ENCODE results near the gene RGMA.

The RGMA gene

DNA sequence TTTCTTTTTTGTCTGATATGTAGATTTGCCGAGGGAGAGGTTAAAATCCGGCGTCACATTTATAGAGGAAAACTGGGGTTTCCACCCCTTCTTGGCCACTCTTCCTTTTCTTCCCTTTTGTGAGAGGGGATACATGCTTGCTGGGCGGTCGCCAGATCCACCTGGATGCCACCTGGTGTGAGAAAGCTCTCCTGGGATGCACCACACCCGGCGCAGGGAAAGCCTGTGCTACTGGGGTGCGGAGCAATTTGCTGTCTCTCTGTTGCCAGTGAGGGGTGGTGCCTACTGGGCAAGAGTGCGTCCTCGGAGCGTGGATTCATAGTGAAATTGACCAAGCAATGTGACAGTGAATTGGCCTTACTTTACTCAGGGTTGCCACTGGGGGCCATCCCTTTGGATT is 2.5 kb upstream of the RGMA start:
- DNase-seq, result no peak

DNA sequence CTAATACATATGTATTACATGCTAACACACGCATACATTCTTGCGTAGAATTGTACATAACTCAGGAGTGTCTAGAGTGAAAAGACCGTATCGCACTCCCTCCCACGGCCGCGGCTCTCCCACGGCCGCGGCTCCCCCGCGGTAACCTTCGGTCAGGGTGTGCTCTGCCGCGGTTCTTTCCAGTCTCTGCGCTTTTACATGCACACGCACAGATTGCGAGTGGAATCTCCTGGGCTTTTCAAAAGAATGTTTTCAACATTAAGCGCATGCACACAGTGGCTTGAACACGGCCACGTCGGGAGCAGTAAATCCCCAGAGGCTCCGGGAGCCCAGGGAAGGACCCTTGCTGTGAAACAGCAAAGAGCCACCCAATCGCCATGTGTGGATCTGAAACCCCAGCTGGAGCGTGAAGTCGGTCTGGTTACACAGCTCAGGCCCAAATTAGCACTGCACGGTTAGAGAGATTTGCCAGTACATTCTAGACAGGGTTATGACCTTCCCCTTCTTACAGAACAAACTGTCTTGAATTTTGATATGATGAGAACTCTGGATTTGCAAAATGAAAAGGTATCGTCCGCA is 805 bp upstream of the RGMA start:
- no peak for DNase-seq

DNA sequence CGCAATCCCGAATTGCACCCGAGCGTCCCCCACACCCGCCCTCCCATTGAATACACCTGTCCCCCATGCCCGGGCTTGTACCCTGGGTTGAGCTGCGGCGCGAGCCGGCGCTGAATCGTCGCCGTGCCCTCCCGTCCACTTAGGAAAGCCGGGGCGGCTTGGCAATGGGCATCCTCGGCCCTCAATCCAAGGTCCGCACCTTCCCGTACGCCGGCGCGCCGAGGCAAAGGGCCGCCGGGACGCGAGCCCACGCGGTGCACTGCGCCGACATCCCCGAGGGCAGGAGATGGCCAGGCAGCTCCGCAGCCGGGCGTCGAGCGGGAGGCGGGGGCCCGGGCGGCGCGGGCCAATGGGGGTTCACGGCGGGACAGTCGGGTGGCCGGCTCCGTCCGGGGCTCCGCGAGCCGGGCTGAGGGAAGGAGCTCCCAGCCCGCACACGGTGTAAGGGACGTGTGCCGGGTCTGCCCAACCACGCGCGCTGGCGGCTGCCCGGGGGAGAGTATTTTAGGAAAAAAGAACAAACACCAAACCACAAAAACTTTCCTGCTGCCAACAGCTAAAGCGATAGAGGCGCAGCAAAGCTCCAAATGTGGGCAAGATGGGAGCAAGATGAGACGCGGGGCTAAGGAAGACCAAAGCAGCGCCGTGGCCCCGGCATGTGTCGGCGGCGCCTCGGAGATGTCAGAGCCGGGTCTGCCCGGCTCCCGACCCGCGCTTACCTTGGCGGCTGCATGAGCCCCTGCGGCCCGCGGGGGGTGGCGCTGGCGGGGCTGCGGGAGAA is 621 bp downstream of the RGMA start:
- no peak for DNase-seq

DNA sequence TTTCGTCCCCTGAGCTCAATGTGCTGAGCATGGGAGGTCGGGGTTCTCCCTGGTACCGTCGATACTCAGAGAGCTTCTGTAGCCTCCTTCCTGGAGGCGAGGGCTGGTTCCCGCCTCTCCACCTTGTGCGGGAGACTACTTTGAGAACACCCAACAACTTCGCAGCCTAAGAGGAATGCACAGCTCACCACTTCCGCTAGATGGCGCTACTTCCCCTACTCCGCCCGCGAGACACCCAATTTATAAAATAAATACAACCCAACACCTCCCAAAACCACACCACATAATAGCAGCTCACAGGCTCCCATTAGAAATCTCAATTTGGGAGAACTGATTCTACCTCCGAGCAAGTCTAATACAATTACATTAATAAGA is 1.2 kb downstream of the RGMA start:
- DNase-seq, result peak; percentile 11

DNA sequence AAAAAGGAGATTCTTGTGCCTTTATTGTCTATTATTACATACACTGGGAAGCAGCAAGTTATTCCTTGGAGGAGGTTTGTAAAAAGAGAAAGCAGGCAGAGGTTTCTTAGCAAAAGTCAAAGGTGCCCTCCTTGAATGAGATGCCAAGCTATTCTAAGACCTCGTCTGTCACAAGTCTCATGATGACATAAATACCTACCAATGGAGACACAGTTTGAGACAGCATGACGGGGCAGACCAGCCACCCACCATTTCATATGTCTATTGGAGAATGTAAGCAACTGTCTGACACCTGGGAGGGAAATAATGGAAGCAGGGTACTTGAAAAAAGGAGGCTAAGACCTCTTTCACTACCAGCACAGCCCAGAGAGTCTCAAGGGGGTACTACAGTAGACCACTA is 2.2 kb downstream of the RGMA start:
- DNase-seq, result no peak

DNA sequence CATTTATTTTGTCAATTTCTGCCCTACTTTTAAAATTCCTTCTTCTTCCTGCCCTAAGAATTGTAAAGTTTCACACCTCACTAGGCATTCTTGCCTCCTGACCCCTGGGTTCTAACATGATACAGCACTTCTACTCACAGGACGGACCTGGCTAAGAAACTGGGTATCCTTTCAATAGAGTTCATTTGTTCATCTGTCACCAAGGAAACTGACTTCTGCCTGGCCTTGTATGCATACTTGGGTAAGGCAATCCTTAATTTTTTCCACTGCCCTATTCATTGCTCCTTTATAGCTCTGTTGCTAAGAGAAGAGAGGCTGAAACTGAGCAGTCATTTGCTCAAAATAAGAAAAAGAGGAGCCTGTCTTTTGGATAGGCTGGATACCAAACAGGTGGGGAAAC is 3.3 kb downstream of the RGMA start:
- DNase-seq, result no peak

DNA sequence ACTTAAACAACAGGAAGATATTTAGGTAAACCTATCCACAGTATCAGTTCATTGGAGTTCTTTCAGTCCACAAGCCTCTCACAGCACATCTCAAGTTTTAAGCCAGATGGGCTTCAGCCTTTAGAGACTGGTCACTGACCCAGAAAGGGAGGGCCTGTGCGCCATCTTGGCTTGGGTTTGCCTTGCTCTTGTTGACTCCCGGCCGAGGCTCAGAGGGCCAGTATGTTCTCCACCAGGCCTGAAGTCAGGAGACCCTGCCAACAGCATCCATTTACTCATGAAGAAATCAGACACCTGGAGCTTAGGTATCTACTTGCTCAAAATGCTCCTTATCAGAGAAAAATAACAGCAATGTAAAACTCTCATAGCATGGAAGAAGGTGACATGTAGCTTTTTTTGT is 6.2 kb downstream of the RGMA start:
- no peak for DNase-seq

DNA sequence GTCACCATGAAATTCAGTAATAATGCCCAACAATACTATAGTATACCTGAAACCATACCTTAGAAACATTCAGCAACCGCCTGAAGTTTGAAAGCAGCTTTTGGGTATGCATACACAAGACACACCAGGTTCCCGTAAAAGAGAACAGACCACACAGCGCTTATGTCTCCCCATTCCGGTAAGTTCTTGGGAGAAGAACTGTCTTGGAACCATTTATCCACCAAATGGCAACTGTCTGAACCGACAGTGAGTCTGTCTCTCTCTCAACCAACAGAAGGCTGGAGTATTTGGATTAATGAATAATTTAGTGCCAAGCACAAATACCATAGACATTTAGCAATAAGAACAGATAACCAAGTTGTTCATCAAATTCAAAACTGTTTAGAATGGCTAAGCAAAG is 7.6 kb downstream of the RGMA start:
- DNase-seq, result no peak

DNA sequence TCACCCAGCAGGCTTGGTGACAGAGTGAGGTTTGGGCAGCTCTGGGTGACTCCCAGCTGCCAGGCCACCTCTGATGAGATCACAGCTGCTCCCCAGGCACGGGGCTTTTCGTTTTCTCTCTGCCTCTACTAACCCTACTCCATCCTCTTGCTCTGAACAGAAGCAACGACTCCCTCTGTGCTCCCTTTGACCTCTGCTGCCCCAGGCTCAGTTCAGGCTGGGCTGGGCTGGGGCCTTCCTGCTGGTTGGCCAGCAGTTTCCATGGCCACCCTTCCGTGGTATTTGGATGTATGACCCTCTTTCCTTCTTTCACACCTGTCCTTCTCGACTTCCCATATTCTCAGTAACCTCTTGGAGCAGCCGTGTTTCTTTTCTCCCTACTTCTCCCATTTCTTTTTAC is 8.6 kb downstream of the RGMA start:
- no peak for DNase-seq

DNA sequence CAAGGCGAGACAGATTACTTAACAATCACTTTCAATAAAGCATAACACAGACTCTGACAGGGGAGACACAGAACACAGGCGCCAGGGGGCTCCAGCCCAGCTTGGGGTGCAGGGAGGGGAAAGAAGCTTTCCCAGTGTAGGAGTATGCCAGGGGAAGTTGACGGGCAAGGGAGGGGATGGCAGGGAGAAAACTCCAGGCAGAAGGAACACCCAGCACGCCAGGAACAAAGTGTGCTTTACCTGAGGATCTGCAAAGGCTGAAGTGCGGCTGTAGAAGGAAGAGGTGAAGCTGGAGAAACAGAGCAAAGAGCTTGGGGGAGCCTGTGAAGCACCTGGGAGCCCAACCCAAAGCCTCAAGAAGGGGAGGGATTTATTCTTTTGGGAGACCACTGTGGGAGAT is 12.1 kb downstream of the RGMA start:
- DNase-seq, result no peak

DNA sequence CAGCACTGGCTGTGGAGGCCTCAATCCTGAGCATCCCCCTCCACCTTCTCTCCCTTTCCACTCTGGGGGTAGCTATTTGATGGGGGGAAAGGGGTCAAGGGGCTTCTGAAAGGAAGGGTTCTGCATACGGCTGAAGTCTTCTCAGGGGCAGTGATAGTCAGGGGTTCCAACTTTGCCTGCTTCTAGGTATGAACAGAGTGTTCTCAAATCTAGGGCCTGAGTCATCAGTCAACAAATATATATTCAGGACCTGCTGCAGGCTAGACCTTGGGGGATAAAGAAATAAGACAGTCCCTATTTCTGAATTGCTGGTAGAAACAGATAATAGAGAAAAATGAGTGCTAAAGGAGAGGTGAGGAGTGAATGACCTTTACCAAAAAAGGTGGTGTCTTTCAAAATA is 12.8 kb downstream of the RGMA start:
- DNase-seq, result no peak

DNA sequence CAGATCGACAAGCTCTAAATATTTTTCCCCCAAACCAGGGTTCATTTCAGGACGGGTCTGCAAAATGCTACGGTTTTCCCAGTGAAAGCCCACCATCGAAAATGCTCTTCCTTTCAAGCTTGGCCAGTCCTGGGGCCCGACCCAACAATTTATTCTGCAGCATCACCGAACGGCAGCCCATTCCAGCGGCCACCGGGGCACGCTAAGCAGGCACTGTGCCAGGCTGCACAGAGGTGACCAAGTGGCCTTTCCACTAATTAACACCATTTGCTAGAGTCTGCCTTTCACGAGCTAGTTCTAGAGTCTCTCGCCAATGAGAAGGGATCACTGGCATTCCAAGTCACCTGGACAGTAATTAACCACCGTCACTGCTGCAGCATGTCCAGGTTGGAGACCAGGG is 14.4 kb downstream of the RGMA start:
- DNase-seq, result no peak

DNA sequence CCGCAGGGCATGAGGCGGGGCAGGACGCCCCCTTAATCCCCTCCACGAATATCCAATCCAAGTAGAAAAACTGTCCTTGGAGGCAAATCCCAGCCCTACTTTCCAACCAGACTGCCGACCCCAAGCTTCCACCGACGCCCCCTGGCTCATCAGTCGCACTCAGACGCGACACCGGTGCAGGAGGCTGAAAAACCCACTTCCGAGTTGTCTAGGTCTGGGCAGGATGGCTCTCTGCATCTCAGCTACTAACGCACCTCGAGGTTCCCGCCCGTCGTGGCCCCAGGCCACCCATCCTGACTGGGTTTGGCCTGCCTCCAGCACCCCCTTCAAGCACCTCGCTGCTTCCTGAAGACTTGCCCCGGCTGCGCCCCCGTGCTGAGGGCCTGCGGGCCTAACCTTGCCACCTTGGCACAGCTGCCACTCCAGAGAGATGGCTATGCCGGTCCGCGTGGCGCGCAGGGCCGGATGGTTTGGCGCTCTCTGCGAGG is 15.5 kb downstream of the RGMA start:
- DNase-seq, result no peak

DNA sequence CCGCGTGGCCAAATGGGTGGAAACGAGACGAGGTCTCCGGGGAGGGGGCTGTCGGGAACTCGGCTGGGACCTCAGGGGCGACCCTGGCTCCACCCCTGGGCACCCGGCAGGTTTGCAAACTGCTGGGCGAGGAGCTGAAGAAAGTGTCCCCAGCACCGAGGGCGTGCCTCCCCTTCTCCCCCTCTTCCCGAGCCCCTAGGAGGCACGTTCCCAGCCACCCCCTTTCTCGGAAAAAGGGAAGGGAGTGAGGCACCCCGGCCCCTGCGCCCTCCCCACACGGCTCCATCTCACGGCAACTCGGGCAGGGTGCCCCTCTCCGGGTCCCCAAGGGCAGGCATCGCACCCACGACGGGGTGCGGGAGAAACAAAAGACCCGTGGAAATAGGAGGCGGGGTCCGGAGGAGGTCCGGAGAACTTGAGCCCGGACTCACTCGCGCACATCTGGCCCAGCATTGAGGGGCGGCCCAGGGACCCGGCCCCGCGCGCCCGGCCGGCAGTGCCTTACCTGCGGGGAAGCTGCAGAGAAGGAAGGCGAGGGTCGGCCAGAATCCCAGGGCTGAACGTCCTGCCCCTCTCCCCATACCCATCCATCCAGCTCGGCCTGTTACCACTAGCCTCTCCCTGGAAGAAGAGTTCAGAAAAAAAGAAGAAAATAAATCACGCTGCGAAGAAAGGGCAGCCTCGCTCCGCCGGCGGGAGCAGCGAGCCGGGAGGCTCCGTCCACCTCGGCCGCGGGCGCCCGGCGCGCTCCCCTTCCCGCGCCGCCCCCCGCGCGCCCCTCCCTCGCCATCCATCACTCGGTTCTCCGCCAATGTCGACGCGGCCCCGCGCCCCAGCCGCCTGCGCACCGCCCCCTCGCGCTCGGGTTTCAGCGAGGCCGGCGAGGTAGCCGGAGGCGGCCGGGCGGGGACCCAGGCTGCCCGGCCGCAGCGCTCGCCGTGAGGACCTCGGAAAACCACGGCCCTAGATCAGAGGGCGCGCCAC is 16.3 kb downstream of the RGMA start:
- no peak for DNase-seq

DNA sequence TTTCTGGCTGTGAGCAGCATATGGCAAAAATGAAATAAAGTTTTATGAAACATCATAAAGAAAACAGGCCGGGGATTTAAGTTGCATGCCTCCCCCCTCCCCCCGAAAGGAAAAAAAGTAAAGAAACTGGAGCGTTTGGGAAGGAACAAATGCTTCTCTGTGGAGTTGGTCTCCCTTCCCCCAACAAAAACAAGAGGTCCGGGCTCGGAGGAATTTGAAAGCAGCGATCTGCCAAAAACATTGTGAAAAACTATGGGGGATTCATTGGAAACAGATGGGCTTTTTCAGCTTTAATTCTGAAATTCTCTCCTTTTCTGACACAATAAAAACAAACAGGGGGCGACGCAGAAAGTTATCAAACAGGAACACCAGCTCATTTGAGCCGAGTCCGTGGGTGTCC is 17.0 kb downstream of the RGMA start:
- no peak for DNase-seq

DNA sequence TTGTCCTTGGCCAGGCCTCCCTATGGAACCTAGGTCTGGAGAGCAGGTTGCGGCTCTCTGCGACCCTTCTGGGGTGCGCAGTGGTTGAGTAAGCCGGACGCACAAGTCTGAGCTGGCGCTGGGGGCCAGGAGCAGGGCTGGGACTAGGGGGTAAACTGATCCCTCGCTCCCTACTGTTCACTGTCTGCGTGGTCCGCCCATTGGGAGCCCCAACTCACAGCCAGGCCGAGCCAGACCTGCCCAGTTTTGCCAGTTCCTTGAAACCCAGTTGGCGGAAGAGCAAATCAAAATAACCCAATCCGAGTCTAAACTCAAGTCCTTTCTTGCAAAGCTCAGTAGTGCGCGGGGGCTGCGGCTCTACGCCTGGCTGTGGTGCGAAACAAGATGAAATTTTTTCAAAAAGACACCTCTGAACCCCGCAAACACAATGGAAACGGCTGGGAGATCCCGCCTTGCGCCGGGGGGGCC is 17.5 kb downstream of the RGMA start:
- no peak for DNase-seq

DNA sequence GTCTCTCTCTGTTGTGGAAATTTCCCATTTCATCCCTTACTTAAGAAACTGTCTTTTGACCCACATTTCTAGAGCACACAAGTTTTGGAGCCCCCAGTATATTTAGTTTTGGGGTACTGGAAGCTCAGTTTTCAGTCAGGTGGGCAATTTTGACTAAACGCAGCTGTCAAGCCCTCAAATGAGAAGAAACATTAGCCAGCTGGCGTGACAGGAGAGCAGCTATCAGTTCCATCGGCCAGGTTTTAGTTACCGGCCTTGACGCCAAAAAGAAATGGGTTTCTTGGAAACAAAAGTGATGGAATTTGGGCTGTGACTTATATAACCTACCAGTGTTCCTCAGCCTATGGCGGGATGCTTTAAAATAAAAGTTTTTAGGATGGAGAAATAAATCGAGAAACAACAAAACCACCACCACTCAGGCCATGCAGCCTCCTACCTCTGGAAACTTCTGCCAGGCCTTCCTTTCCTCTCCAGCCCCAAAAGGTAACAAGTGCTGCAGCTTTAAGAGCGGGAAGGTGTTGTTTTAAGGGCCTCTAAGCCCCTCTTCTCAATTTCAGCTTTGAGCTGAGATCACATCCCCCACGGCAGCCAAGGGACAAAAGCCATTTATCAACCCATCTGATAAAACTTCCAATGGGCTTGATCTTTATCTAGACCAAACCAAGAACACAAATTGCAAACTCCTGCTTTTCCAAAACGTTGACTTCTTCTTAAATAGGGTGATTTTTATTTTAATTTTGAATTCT is 18.3 kb downstream of the RGMA start:
- no peak for DNase-seq

DNA sequence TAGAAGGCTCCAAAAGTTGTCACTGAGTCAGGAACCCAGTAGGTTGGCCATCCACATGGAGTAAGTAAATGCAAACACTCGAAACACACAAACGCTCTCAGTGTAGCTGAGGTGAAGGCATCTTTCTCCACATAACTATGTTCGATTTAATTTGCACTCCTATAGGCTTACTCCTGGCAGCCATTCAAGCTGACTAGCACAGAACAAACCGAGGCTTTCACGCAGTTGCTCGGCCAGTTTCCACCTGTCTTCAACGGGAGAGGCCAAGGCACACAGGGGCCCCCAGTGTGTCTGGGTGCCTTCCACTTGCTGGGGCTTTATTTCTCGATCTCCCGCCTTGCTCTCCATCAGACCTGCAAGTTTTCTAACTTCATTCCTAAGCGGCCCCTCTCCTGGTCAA is 18.9 kb downstream of the RGMA start:
- DNase-seq, result no peak

DNA sequence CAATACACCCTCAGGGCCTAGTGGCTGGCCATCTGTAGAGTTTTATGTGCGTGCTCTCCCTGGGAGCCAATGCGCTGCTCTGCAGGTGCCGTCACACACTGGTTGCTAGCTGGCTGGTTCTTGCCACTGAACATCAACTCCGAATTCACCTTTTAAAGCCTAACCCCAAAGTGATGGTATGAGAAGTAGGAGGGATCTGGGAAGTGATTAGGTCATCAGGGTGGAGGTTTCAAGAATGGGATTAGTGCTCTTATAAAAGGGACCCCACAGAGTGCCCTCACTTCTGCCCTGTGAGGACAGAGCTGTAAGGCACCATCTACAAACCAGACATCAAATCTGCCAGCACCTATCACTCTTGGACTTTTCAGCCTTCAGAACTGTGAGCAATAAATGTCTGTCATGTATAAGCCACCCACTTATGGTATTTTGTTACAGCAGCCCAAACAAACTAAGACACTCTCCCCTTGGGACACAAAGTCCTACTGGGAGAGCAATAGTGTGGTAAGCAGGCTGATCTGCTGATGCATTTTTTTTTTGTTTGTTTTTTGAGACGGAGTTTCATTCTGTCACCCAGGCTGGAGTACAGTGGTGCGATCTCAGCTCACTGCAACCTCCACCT is 20.3 kb downstream of the RGMA start:
- DNase-seq, result no peak

DNA sequence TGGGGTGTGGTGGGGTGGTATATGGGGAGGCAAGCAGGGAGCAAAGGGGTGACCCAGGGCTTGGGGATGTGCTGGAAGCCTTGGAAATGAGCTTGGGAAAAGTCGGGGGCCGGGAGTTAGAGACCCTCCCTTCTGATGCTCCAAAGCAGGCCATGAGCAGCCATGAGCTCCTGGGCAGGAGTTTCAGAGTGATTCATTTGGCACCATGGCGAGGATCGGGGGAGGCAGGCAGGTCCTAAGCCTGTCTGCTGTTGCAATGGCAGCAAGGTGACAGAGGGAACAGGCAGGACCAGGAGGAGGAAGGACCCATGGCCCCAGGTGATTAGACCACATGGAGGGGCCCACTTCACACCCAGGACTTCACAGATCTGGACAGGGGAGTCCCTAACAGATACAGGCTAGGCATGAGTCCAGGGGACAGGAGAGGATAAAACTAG is 21.3 kb downstream of the RGMA start:
- no peak for DNase-seq

DNA sequence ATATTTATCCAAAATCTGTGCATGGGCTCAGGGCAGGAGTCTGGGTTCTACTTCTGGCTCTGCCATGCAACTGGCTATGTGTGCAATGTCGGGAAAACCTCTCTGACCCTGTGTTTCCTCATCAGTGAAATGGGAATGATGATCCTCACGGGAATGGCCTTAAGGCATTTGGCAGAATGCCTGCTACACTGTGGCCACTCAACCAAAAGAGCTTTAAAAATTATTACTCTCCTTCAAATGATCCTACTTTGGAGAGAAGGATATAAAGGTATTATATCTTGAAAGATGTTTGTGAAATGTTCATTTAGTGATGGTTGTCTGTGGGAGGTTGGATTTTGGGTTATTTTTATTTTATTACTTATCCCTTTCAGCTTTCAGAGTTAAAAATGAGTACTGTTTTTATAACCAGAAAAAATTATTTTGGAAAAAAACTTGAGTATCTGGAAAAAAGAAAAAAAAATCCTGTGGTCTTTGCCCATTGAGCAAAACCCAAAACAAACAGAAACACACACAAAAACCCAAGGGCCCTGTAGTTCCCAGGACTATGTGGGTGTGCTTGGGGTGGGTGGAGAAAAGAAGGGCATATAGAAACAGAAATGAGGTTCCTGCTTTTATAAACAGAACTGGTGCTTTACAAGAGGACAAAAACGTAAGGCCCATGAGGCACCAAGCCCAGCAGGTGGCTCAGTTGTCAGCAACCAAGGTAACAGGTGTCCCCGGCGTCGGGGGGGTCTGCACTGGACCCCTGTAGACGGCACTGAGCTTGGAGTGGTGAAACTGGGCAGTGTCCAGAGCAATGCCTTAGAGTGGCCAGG is 22.0 kb downstream of the RGMA start:
- DNase-seq, result no peak
